Stimulated activated CD8-positive, alpha-beta memory T cell treated with anti-CD3 and anti-CD28 coated beads, Interleukin-2, amount 100 ng/mL, for 48 hours (primary cell): Measurements from ENCODE around the gene VIL1.

Experiments used
- DNase-seq, 2 donors: peaks; one replicate each; pipeline ENCODE4 v3.0.0-alpha.2; 2020; ENCODE audit warnings: low read depth in 2 of 2

Gene VIL1

DNA sequence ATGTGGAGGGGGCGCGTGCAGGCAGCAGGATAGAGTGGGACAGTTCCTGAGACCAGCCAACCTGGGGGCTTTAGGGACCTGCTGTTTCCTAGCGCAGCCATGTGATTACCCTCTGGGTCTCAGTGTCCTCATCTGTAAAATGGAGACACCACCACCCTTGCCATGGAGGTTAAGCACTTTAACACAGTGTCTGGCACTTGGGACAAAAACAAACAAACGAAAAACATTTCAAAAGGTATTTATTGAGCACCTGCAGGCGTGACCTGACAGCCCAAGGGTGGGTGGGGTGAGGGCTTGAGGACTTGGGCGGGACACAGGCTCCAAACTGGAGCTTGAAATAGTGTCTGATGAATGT, 23.9 kb upstream of the VIL1 start:
- DNase-seq: no peak

DNA sequence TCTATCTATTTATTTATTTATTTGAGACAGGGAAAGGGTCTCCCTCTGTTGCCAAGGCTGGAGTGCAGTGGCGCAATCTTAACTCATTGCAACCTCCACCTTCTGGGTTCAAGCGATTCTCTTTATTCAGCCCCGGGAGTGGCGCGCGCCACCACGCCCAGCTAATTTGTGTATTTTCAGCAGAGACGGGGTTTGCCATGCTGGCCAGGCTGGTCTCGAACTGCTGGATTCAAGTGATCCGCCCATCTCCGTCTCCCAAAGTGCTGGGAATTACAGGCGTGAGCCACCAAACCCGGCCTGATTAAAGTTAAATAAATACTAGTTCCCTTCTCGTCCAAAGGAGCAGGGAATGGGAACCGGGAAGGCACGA, 23.5 kb upstream of the VIL1 start:
- no peak for DNase-seq

DNA sequence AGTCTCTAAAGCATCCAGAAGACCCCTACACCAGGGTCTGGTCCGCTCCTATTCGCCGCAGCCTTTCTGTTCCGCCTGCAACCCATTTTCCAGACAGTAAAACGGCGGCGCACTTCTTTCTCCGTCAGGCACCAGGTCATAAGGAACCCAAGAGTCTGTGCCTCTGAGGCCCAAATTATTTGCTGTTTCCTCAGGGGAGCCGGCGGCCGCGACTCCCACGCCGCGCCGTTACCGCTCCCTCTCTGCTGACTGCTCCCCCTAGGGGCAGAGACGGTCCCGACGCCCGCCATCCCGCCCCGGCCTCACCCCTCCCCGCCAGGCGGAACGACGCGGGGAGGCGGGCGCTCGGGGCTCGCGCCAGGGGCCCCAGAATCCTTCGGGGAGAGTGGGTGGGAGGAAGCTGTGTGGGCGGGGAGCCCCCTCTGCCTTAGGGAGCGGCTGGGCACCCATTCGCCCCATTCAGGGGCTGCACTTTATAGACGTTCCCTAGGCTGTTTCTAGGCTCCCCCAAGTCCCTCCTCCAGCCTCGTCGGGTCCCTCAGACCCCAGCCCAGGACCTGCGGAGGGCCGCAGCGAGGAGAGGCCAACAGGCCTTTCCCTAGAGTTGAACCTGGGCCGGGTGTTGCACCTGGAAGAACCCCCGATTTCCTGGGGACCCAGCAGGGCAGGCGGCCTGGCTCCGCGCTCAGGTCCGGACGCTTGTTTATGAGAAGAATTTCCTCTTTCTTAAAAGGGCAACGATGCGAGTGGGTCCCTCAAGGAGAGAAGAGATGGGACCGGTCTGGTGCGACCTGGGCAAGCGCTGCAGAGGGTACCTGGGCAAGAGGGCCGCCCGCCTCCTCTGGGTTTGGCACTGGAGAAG, 22.9 kb upstream of the VIL1 start:
- DNase-seq: peak; percentile 85 to 87

DNA sequence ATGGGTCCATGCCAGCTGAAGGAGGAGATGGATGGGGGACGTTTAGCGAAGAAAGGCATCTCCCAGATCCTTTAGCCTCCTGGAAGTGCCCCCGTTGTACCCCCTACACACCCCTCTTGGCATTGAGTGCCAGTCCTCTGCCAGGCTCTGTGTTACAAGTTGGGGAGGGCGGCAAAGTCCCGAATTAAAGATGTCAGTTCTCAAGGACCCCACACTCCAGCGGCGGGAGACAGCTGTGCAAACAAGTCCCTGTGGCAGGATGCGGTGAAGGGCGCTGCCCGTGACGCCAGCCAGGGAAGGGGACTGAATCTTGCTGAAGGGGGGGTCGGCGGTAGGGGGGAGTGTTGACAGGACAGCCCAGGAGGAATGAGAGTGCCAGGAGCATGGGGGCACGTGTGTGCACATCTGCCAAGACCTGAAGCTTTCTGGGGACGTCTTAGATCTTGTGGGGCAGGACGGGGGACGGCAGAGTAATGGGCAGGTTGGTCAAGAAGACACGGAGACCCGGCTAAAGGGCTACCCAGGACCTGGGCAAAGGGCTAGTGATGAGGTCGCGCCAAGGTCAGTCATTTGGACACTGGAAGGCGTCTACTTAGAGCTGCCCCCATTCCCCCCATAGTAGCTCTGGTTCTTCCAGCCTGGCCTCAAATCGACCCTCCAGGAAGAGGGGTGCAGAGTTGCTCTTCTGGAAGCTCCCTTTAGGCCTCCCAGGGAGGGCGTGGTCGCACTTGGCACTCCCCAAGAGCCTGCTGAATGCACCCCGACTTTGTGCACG, 22.0 kb upstream of the VIL1 start:
- DNase-seq: no peak

DNA sequence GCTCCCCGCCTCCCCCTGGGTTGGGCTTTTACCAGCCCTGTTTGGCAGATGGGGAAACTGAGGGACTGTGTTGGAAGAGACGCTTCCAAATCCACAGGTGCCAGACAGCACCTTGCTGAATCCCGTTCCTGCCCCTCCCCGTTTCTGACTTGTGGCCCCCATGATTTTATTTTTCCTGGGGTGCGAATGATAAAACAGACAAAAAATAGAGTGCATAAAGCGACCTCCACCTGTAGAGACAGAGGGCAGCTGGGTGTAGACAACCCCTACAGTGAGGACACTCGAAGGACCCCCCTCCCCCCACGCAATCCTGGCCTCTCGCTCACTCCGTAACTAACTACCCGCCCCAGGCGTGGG, 21.5 kb upstream of the VIL1 start:
- no peak for DNase-seq

DNA sequence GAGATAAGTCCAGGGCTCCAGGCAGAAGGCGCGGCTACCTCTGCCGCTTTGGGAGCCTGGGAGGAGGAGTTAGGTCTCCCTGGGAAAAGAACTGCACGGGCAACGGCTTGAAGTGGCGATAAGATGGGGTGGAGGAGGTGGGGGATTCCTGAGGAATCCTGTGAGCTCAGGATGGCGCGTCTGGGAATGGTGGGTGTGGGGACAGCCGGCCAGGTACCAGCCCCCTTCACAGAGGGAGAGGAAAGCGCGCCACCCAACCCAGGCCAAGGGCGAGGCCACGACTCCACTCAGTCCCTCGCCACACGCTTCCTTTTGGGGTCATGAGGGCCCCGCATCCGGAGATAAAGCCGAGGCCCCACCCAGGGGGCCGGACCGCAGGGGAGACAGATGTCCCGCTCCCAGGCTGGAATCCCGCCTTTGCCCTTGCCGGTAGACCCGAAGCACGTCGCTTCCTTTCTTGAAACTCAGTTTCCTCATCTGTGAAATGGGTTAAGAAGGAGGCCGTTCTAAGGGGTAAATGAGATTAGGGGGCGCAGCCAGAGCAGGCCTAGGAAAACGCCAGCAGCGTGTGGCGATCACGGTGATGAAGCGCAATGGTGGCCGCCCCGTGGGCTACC, 21.0 kb upstream of the VIL1 start:
- peak in 1 of 2 donors; percentile 60 for DNase-seq

DNA sequence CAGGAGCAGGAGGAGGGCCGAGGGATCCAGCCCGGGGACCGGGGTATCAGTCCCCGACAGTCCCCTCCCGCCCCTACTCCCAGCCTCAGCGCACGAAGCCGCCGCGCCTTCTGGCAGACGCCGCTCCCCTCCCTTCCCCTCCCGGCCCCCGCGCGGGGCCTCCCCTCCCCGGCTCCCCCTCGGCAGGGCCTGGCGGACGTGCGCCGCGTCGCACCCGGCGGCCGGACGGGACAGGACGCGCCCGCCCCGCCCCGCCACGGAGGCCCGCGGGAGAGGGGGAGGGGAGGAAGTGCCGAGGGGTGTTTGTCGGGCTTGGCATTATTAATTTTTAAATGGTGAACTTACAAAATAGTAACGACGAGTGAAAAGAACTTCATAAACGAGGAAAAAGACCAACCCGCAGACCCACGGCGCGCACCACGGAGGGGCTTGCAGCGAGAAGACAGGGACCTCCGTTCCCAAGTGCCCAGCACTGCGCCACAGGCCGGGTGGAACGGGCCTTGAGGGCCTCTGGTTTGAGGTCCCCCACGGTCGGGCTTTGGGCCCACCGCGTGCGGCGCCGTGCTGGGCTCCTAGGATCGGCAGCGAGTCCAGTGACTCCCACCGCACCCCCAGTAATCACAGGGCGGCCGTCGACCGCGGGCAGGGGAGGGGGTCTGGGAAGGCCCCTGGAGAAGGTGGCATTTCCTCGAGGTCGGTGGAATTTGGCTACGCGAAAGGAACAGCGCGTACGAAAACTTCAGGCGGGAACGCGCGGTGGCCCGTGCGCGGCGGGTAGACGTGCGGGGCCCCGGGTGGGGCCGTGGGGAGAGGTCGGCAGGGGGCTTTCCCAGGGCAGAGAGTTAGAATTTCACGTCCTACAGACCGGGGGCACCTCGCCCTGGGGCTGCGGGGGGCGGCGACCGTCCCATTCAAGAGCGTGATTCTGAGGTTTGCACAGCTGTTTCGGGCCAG, 20.2 kb upstream of the VIL1 start:
- no peak for DNase-seq

DNA sequence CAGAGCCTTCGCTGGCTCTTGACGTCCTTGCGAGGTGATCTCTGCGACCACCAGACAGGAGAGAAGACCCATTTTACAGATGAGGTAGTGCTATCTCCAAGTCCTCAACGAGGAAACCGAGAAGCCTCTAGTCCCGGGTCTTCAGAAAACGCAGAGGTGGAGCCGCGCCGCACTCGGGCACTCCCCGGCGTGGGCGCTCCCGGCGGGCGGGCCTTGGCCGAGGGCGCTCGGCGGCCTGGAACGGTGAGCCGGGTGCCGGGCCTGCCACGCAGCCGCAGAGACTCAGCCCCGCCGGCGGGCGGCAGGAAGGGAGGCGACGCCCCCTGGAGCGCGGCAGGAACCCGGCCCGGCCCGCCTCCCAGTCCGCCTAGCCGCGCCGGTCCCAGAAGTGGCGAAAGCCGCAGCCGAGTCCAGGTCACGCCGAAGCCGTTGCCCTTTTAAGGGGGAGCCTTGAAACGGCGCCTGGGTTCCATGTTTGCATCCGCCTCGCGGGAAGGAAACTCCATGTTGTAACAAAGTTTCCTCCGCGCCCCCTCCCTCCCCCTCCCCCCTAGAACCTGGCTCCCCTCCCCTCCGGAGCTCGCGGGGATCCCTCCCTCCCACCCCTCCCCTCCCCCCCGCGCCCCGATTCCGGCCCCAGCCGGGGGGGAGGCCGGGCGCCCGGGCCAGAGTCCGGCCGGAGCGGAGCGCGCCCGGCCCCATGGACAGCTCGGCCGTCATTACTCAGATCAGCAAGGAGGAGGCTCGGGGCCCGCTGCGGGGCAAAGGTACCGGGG, 19.3 kb upstream of the VIL1 start, which contains the start of gene CTDSP1:
CTDSP1 (plus strand) TSS at position 478 of the 776 bp plus-strand sequence; CDS start at position 701, 223 bp downstream.
- DNase-seq: peak; percentile 85 to 86

DNA sequence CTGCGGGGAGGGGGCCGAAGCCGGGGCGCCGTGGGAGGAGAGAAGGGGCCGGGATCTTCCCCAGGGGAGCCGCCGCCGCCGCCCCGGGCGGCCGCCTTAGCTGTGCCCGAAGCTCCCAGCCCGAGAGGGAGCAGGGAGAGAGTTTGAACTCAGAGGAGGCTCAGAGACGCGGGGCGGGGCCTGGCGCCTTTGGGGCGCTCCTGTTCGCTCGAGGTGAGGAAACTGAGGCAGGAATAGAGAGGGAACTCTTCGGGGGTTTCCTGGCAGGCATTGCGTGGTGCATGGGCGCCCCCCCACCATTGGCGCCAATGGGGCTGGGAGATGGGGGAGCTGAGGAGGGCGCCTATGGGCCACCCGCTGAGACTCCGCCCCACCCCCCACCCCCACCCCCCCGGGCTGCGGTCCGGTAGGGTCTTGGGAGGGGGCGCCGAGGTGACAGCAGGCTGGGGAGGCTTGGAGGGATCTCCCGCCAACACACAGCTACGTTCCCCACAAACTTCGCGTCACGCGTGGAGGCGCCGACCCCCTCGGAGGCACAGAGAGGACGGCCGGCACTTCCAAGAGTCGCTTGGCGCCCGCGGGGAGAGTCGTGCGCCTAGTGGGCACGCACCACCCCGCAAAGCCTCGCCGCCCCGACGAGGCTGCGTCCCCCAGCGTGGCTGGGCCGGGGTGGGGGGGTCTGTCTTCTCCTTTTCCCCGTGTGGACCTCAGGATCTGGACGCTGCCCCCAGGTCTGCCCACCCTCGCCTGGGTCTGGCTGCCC, 18.6 kb upstream of the VIL1 start:
- no peak for DNase-seq

DNA sequence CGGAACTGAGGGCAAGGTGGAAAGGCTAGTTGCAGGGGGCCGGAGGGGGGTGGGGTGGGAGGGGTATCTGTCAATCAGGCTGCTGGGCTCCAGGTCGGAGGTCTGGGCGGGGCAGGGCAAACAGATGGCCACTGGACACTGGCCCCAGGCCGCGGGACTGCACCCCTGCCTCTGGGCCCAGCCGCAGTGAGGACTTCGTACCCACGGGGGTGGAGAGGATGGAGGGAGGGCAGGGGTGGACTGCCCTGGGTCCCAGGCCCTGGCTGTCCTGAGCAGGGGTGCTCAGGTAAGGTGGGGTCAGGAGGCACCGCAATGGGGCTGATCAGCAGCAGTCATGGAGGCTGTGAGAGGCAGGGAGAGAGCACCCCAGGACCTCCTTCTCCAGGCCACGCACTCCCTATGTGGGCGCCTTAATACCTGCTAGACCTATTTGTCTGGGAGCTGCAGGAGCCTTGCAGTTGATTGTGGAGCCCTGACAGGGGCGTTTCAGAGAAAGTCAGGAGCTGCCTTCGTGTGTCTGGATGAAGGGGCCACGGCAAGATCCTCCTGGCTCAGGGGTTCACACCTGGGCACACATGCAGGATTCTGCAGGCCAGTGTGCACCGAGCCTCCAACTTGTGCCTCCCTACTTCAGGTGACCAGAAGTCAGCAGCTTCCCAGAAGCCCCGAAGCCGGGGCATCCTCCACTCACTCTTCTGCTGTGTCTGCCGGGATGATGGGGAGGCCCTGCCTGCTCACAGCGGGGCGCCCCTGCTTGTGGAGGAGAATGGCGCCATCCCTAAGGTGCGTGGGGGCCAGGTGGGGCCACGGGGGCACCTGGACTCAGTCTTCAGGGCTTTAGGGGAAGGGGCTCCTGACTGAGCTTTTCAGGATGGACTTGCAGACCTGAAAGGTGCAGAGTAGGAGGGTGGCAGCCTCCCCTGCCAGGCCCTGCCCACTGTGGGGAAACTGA, 17.7 kb upstream of the VIL1 start:
- DNase-seq: no peak

DNA sequence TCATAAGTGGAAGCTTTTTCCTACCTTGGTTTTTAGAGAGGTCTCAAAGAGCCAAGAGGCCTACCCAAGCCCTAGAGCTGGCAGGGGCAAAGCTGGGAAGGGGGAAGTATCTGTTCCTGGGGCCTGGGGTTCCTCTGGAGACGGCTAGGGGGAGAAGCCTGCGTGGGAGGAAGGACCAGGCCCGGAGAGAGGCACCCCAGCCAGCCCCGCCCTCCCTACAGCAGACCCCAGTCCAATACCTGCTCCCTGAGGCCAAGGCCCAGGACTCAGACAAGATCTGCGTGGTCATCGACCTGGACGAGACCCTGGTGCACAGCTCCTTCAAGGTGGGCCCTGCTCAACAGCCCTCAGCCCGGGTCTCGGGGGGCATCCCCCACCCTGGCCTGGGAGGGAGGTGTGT, 17.0 kb upstream of the VIL1 start:
- no peak for DNase-seq

DNA sequence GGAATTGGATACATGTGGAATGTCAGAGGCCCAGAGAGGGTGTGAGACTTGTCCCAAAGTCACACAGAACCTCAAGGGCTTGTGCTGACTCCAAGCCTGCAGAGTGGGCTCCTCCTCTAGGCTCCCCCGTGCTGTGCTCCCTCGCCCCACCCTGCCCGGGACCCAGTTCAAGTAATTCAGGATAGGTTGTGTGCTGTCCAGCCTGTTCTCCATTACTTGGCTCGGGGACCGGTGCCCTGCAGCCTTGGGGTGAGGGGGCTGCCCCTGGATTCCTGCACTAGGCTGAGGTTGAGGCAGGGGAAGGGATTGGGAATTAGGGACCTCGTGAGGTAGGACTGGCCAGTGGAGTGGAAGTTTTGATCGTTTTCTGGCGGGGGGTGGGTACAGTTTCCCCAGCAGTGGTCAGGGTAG, 16.4 kb upstream of the VIL1 start:
- DNase-seq: no peak

DNA sequence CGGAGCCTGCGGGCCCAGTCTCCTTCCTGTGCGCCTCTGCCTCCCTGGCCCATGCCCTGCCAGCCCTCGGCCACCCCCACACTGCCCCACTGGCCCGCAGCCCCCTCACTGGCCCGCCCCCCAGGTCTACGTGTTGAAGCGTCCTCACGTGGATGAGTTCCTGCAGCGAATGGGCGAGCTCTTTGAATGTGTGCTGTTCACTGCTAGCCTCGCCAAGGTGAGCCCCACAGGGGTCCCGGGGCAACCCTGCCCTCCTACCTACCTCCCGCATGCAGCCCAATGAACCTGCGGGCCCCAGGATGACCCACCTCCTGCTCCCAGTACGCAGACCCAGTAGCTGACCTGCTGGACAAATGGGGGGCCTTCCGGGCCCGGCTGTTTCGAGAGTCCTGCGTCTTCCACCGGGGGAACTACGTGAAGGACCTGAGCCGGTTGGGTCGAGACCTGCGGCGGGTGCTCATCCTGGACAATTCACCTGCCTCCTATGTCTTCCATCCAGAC, 16.0 kb upstream of the VIL1 start:
- DNase-seq: no peak

DNA sequence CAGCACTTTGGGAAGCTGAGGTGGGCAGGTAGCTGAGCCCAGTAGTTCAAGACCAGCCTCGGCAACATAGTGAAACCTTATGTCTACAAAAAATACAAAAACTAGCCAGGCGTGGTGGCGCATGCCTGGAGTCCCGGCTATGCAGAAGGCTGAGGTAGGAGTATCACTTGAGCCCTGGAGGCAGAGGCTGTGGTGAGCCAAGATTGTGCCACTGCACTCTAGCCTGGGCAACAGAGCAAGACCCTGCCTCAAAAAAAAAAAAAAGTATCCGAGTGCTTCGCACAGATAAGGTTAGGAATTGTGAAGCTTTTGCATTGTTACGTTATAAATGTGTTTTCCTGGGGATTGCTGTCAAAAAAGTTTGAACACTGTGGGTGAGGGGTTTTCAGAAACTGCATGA, 15.1 kb upstream of the VIL1 start:
- no peak for DNase-seq

DNA sequence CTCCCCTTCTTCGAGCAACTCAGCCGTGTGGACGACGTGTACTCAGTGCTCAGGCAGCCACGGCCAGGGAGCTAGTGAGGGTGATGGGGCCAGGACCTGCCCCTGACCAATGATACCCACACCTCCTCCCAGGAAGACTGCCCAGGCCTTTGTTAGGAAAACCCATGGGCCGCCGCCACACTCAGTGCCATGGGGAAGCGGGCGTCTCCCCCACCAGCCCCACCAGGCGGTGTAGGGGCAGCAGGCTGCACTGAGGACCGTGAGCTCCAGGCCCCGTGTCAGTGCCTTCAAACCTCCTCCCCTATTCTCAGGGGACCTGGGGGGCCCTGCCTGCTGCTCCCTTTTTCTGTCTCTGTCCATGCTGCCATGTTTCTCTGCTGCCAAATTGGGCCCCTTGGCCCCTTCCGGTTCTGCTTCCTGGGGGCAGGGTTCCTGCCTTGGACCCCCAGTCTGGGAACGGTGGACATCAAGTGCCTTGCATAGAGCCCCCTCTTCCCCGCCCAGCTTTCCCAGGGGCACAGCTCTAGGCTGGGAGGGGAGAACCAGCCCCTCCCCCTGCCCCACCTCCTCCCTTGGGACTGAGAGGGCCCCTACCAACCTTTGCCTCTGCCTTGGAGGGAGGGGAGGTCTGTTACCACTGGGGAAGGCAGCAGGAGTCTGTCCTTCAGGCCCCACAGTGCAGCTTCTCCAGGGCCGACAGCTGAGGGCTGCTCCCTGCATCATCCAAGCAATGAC, 14.4 kb upstream of the VIL1 start:
- DNase-seq: no peak

DNA sequence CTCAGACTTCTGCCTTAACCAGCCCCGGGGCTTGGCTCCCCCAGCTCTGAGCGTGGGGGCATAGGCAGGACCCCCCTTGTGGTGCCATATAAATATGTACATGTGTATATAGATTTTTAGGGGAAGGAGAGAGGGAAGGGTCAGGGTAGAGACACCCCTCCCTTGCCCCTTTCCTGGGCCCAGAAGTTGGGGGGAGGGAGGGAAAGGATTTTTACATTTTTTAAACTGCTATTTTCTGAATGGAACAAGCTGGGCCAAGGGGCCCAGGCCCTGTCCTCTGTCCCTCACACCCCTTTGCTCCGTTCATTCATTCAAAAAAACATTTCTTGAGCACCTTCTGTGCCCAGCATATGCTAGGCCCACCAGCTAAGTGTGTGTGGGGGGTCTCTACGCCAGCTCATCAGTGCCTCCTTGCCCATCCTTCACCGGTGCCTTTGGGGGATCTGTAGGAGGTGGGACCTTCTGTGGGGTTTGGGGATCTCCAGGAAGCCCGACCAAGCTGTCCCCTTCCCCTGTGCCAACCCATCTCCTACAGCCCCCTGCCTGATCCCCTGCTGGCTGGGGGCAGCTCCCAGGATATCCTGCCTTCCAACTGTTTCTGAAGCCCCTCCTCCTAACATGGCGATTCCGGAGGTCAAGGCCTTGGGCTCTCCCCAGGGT, 13.7 kb upstream of the VIL1 start:
- no peak for DNase-seq

DNA sequence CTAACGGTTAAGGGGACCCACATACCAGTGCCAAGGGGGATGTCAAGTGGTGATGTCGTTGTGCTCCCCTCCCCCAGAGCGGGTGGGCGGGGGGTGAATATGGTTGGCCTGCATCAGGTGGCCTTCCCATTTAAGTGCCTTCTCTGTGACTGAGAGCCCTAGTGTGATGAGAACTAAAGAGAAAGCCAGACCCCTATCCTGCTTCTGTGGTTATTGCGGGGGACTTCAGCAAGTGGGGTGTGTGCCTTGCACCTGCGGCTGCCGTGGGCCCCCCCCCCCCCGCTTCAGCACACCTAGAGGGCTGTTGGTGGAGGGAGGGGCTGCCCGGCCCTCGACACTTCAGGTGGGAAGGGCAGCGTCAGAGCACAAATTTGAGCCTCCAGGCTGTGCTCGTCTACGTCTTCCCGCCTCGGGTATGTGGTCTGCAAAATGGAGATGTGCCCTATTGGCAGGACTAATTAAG, 13.1 kb upstream of the VIL1 start:
- no peak for DNase-seq
